HEK293T (cell line): ENCODE results near the gene MKKS.

Experiments used
- ARNT ChIP-seq: fragments of 450-650 bp; IDR thresholded peaks from 2 replicates; pipeline ENCODE4 v1.6.1; 2017; ENCODE audit warnings: mild to moderate bottlenecking
- BHLHE40 ChIP-seq: fragments of 450-650 bp; IDR thresholded peaks from 2 replicates; pipeline ENCODE4 v1.6.1; 2016; ENCODE audit warnings: mild to moderate bottlenecking, moderate library complexity, borderline replicate concordance
- CTBP1 ChIP-seq: fragments of 450-650 bp; IDR thresholded peaks from 2 replicates; pipeline ENCODE4 v1.6.1; 2016; ENCODE audit warnings: borderline replicate concordance
- ELF4 ChIP-seq: fragments of 450-650 bp; IDR thresholded peaks from 2 replicates; pipeline ENCODE4 v1.6.1; 2017; ENCODE audit warnings: antibody characterized with exemption
- FOXA1 ChIP-seq: fragments of 450-650 bp; IDR thresholded peaks from 2 replicates; pipeline ENCODE4 v1.6.1; 2016; ENCODE audit warnings: mild to moderate bottlenecking
- FOXM1 ChIP-seq: fragments of 450-650 bp; IDR thresholded peaks from 2 replicates; pipeline ENCODE4 v1.6.1; 2017; ENCODE audit warnings: mild to moderate bottlenecking, borderline replicate concordance
- NFRKB ChIP-seq: fragments of 450-650 bp; IDR thresholded peaks from 2 replicates; pipeline ENCODE4 v1.6.1; 2016; ENCODE audit warnings: mild to moderate bottlenecking, moderate library complexity
- SP1 ChIP-seq: fragments of 450-650 bp; IDR thresholded peaks from 2 replicates; pipeline ENCODE4 v1.6.1; 2017
- SUZ12 ChIP-seq: fragments of 450-650 bp; IDR thresholded peaks from 2 replicates; pipeline ENCODE4 v1.6.1; 2016; ENCODE audit warnings: mild to moderate bottlenecking
- TARDBP ChIP-seq: fragments of 450-650 bp; IDR thresholded peaks from 2 replicates; pipeline ENCODE4 v1.6.1; 2016
- ZNF384 ChIP-seq: fragments of 450-650 bp; IDR thresholded peaks from 2 replicates; pipeline ENCODE4 v1.6.1; 2016
- TF ChIP-seq, protein P1 (sequence below): fragments of 450-650 bp; IDR thresholded peaks from 2 replicates; pipeline ENCODE4 v1.6.1; 2016

DNA sequence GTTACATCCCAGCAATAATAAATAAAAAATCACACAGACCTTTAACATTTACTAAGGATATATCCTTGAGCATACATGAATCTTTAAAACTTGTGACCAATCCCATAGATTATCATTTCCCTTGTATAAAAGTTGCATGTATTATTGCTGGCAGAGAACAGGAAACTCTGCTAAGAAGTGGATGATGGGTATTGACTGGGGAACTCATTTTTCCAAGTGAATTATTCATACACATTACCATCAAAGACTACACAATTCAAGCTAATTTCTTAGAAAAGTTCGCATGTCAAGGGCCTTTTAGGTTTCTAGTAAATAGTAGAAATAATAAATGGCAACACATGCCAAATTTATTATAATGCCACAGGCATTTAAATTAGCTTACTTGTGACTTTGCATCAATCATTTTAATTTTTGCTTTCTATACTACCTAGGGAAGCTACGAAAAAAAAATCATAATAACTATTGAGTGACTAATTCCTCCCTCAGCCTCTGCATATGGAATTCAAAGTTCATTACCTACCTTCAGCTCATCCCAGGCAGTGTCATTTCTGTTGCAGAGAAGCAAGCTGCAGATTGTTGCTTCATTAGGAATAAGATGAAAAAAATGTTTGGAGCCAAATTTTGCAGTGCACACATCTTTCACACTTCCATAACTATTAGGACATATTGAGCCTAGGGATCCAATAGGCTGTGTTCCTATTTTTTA, 25.8 kb downstream of the MKKS start:
- no peak for TF ChIP-seq ARNT
- no peak for TF ChIP-seq SUZ12
- no peak for TF ChIP-seq SP1
- TF ChIP-seq TARDBP = no peak
- TF ChIP-seq FOXA1 = no peak
- TF ChIP-seq ELF4 = no peak
- TF ChIP-seq FOXM1 = no peak
- TF ChIP-seq, protein P1, sequence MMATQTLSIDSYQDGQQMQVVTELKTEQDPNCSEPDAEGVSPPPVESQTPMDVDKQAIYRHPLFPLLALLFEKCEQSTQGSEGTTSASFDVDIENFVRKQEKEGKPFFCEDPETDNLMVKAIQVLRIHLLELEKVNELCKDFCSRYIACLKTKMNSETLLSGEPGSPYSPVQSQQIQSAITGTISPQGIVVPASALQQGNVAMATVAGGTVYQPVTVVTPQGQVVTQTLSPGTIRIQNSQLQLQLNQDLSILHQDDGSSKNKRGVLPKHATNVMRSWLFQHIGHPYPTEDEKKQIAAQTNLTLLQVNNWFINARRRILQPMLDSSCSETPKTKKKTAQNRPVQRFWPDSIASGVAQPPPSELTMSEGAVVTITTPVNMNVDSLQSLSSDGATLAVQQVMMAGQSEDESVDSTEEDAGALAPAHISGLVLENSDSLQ = no peak
- no peak for TF ChIP-seq BHLHE40
- no peak for TF ChIP-seq CTBP1
- no peak for TF ChIP-seq ZNF384
- no peak for TF ChIP-seq NFRKB
